ENCODE data around the gene TMEM106C. TPM values are rescaled to one million over a fixed set of nuclear protein-coding genes. Genes with fewer than 3 reads are reported as not detected.

The TMEM106C gene
- total RNA-seq, 4 donors from 2014 or later = 26.9 to 69.7 (median 49.5) TPM

DNA sequence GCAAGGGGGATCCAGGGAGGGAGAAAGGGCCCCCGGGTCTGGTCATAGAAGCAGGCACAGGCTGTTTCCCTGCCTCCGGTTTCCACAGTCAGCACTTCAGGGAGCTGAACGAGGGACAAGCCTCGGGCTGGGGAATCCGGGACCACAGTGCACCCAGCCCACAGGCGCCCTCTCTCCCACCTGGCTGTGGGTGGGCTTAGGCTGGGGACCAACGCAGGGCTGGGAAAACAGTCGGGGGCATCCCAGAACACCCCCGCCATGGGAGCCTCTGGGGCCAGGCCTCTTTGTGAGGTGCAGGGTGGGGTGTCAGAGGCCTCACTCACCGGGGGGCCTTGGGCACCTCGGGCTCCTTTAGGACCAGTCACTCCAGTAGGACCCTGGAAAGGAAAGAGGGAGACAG lies 16.3 kb downstream of the TMEM106C start:
- H3K4me3 ChIP-seq = no peak overlapping the region
- H3K9me3 ChIP-seq = no peaks in the 10 kb centered on the region
- DNase-seq (ENCODE audit: low spot score in 2 of 2) = no peak
- no peaks in the 10 kb centered on the region for H3K36me3 ChIP-seq
- TF ChIP-seq, protein P1, sequence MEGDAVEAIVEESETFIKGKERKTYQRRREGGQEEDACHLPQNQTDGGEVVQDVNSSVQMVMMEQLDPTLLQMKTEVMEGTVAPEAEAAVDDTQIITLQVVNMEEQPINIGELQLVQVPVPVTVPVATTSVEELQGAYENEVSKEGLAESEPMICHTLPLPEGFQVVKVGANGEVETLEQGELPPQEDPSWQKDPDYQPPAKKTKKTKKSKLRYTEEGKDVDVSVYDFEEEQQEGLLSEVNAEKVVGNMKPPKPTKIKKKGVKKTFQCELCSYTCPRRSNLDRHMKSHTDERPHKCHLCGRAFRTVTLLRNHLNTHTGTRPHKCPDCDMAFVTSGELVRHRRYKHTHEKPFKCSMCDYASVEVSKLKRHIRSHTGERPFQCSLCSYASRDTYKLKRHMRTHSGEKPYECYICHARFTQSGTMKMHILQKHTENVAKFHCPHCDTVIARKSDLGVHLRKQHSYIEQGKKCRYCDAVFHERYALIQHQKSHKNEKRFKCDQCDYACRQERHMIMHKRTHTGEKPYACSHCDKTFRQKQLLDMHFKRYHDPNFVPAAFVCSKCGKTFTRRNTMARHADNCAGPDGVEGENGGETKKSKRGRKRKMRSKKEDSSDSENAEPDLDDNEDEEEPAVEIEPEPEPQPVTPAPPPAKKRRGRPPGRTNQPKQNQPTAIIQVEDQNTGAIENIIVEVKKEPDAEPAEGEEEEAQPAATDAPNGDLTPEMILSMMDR (IDR thresholded peaks at IDR 0.05) = no peak
- TF ChIP-seq POLR2A (IDR thresholded peaks at IDR 0.05) (no peak), EP300 (IDR thresholded peaks at IDR 0.05) (no peak)
- no peaks in the 10 kb centered on the region for H3K4me1 ChIP-seq
- WGBS, 2 donors = 87 to 88% methylated on average over 8 to 11 of the region's 11 CpGs
- no peaks in the 10 kb centered on the region for H3K27me3 ChIP-seq
- no peak overlapping the region for H3K27ac ChIP-seq

DNA sequence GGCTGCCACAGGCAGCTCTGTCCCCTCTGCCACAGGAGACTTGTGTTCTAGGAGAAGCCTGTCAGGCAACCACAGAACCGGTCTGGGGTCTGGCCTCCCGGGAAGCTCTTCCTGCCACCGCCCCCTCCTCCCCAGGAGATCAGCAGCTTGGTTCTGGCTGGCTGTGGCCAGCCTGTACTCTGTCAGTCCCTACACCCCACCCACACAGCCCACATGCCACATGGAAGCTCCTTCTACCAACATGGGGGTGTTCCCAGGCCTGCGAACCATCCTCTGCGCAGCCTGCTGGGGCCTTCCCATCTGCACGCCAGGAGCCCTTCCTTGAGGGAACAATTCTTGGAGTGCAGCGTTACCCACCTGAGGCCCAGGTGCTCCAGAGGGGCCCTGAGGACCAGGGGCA lies 16.8 kb downstream of the TMEM106C start:
- Histone ChIP-seq H3K4me3 (no peak overlapping the region), H3K4me1 (no peaks in the 10 kb centered on the region), H3K36me3 (no peaks in the 10 kb centered on the region), H3K27ac (no peak overlapping the region), H3K27me3 (no peaks in the 10 kb centered on the region), H3K9me3 (no peaks in the 10 kb centered on the region)
- 77 to 90% methylated on average over 5 of the region's 7 CpGs for WGBS, 2 donors
- TF ChIP-seq, protein P1 (IDR thresholded peaks at IDR 0.05) = no peak
- TF ChIP-seq POLR2A (IDR thresholded peaks at IDR 0.05) = no peak
- TF ChIP-seq EP300 (IDR thresholded peaks at IDR 0.05) = no peak
- no peak for DNase-seq (ENCODE audit: low spot score in 2 of 2)

DNA sequence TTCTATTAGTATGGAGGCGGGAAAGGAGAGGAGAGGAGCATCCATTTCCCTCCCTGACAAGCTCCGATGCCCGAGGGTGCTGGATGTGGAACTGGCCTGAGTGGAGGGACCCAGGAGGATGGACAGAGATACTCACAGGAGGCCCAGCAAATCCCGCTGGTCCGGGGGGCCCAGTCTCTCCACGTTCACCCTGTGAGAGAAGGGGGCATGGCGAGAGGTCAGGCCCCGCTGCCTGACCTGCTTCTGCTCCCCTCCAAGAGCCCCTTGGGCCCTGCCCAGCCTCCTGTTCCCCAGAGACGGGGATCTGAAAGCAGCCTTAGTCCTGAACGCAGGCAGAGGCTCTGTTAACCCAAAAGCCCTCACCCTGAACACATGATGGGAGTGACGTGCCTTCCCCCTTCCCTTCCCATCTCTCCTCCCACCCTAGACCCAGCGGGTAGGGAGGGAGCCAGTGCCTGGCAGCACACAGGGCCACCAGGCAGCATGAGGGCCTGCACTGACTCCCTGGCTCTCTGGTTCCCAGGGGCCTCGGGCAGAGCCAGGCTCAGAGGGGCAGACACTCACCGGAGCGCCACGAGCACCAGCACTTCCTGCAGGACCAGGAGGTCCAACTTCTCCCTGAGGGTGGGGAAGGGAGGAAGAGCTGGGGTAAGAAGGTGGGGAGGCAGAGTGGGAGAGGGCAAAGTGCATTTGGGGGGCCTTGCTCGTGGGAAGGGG lies 17.5 kb downstream of the TMEM106C start:
- H3K4me3 ChIP-seq = no peak overlapping the region
- no peaks in the 10 kb centered on the region for H3K4me1 ChIP-seq
- TF ChIP-seq POLR2A (IDR thresholded peaks at IDR 0.05) = no peak
- TF ChIP-seq EP300 (IDR thresholded peaks at IDR 0.05) = no peak
- TF ChIP-seq, protein P1 (IDR thresholded peaks at IDR 0.05) = no peak
- WGBS, 2 donors = 75% methylated on average over 16 to 17 of the region's 17 CpGs
- H3K36me3 ChIP-seq = no peaks in the 10 kb centered on the region
- H3K27ac ChIP-seq = no peak overlapping the region
- H3K27me3 ChIP-seq = no peaks in the 10 kb centered on the region
- H3K9me3 ChIP-seq = no peaks in the 10 kb centered on the region
- DNase-seq (ENCODE audit: low spot score in 2 of 2) = no peak

DNA sequence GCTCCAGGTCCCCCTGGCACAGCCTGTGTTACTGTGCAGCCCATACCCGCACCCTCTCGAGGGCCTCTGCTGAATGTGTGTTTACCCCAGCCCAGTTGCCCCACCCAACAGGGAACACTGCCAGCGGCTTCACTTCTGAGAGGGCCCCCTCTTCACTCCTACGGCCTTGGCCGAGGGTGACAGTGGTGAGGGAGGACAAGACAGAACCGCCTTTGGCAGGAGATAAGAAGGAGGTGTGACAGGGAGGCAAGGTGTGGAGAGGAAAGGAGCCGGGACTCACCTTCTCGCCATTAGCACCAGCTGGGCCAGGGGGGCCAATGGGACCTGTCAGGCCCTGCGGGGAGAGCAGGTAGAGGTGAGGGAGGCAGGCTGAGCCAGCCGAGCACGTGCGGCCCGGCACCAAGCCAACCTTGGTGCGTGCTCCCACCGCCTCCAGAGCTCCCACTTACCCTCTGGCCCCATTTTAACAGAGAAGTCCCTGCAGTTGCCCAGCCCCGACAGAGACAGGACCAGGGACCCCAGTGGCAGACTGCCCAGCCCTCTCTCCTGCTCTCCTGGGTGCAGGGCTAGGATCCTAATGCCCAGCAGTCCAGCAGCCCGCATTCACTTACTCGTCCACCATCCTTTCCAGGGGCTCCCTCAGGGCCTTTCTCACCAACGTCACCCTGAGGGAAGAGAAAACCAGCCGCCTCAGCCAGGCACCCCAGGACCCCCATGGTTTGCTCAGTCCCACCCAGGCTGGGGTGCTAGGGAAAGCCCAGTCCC lies 18.3 kb downstream of the TMEM106C start:
- 68 to 76% methylated on average over 18 to 20 of the region's 20 CpGs for WGBS, 2 donors
- no peak for DNase-seq (ENCODE audit: low spot score in 2 of 2)
- no peak for TF ChIP-seq POLR2A (IDR thresholded peaks at IDR 0.05)
- TF ChIP-seq, protein P1 (IDR thresholded peaks at IDR 0.05) = no peak
- TF ChIP-seq EP300 (IDR thresholded peaks at IDR 0.05) = no peak
- no peaks in the 10 kb centered on the region for H3K9me3 ChIP-seq
- H3K27ac ChIP-seq = no peak overlapping the region
- no peaks in the 10 kb centered on the region for H3K36me3 ChIP-seq
- no peaks in the 10 kb centered on the region for H3K27me3 ChIP-seq
- H3K4me1 ChIP-seq = no peaks in the 10 kb centered on the region
- H3K4me3 ChIP-seq = no peak overlapping the region

DNA sequence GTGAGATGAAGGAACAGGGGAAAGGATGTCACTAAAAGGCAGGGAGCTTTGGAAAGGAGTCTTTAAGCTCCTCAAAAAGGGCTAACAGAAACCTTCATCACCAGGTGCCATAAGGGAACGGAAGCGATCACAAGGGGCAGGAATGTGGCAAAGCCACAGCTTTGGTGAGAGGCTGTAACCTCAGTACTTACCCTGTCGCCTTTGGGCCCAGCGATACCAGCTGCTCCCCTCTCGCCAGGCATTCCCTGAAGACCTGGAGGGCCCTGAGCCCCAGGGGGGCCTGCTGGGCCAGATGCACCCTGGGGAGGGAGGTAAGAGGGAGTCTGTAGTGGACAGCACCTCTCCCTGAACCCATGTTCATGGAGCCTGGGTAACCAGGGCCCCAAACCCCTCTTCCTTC lies 18.9 kb downstream of the TMEM106C start:
- Histone ChIP-seq H3K36me3 (no peaks in the 10 kb centered on the region), H3K4me3 (no peak overlapping the region), H3K4me1 (no peaks in the 10 kb centered on the region), H3K9me3 (no peaks in the 10 kb centered on the region), H3K27me3 (no peaks in the 10 kb centered on the region), H3K27ac (no peak overlapping the region)
- TF ChIP-seq, protein P1 (IDR thresholded peaks at IDR 0.05) = no peak
- TF ChIP-seq EP300 (IDR thresholded peaks at IDR 0.05) (no peak), POLR2A (IDR thresholded peaks at IDR 0.05) (no peak)
- DNase-seq (ENCODE audit: low spot score in 2 of 2) = no peak
- 58 to 72% methylated on average over 4 to 5 of the region's 5 CpGs for WGBS, 2 donors

Measured in tibial nerve (tissue), 4 donors.